Endothelial cell of umbilical vein (primary cell): ENCODE results near the gene XKR3. TPM values are rescaled to one million over a fixed set of nuclear protein-coding genes. Genes with fewer than 3 reads are reported as not detected.

Experiments
- BruUV-seq: library from RNA; stranded (reverse); fragments of 400-500 nt; replicated peaks from 2 replicates; lab custom pipeline; 2021; lab: Mats Ljungman, UMichigan
- CTCF ChIA-PET: fragments of 300-600, 350-600 bp; sonication (Branson Sonifier 250); formaldehyde crosslinking; loops from one replicate; lab custom pipeline; 2021; ENCODE audit warnings: antibody characterized with exemption, inconsistent platforms; lab: Charles Lee
- POLR2A ChIA-PET: fragments of 300-600, 350-600 bp; sonication (Branson Sonifier 250); formaldehyde crosslinking; loops from one replicate; lab custom pipeline; 2021; ENCODE audit warnings: antibody characterized with exemption, inconsistent platforms; lab: Charles Lee
- DNase-seq: peaks from one replicate; pipeline ENCODE4 v3.0.0-alpha.2; 2011; ENCODE audit warnings: low read depth, low spot score
- FAIRE-seq: peaks from 2 replicates; lab custom pipeline; 2011; peaks lifted over from hg19 to GRCh38; lab: Jason Lieb, UNC
- H2AFZ ChIP-seq: 2 replicates; pipeline ENCODE4 v1.6.0; 2012; ENCODE audit warnings: low read depth, low read length, control low read depth, inconsistent platforms
- H3K27ac ChIP-seq: 2 replicates; pipeline ENCODE4 v1.5.1; 2011; ENCODE audit warnings: low read depth, mild to moderate bottlenecking, control low read depth, low read length, moderate library complexity; ENCODE audit not compliant: insufficient read depth
- H3K27me3 ChIP-seq, 2 experiments: 2 replicates each; pipeline versions ENCODE4 v1.6.0 to v1.6.1; 2011; ENCODE audit warnings: low read length in 2 of 2, mixed read lengths in 1 of 2; ENCODE audit not compliant: control insufficient read depth in 2 of 2, insufficient read depth in 2 of 2
- H3K36me3 ChIP-seq, 2 experiments: 2 replicates in 1 of 2; 3 replicates in 1 of 2; pipeline ENCODE4 v1.5.1; 2011; ENCODE audit warnings: low read length in 2 of 2, mild to moderate bottlenecking in 1 of 2, moderate library complexity in 1 of 2; ENCODE audit not compliant: control insufficient read depth in 2 of 2, insufficient read depth in 2 of 2; ENCODE audit errors: extremely low read depth in 1 of 2
- H3K4me1 ChIP-seq: 3 replicates; pipeline ENCODE4 v1.5.1; 2011; ENCODE audit warnings: mild to moderate bottlenecking, low read length; ENCODE audit not compliant: control insufficient read depth, insufficient read depth; ENCODE audit errors: extremely low read depth
- H3K4me2 ChIP-seq: 2 replicates; pipeline ENCODE4 v1.6.1; 2011; ENCODE audit warnings: low read length, control low read depth, mixed read lengths; ENCODE audit not compliant: insufficient read depth
- H3K4me3 ChIP-seq, 3 experiments: fragments of 200-600 bp in 1 of 3; sonication (generic), shearing (Covaris generic) in 1 of 3; replicated peaks in 1 of 3; 2 replicates each; pipeline ENCODE4 v1.5.1; 2011 to 2016; ENCODE audit warnings: control low read depth in 3 of 3, low read length in 3 of 3, mild to moderate bottlenecking in 2 of 3, inconsistent platforms in 1 of 3, low read depth in 1 of 3, moderate library complexity in 1 of 3; ENCODE audit not compliant: insufficient read depth in 1 of 3
- H3K79me2 ChIP-seq: 2 replicates; pipeline ENCODE4 v1.6.0; 2012; ENCODE audit warnings: low read length, inconsistent platforms; ENCODE audit not compliant: control insufficient read depth, insufficient read depth
- H3K9ac ChIP-seq: replicated peaks from 2 replicates; pipeline ENCODE3; 2011; ENCODE audit warnings: low read length, control low read depth; ENCODE audit not compliant: insufficient read depth; ENCODE audit errors: extremely low read depth
- H3K9me1 ChIP-seq: replicated peaks from 3 replicates; pipeline ENCODE4 v1.6.0; 2011; ENCODE audit warnings: mild to moderate bottlenecking, low read length; ENCODE audit not compliant: control insufficient read depth, insufficient read depth; ENCODE audit errors: extremely low read depth
- H3K9me3 ChIP-seq: replicated peaks from 2 replicates; pipeline ENCODE4 v1.5.1; 2012; ENCODE audit warnings: low read length, inconsistent platforms; ENCODE audit not compliant: control insufficient read depth, insufficient read depth
- H4K20me1 ChIP-seq: replicated peaks from 2 replicates; pipeline ENCODE3; 2011; ENCODE audit warnings: mild to moderate bottlenecking, low read length; ENCODE audit not compliant: control insufficient read depth, insufficient read depth; ENCODE audit errors: extremely low read depth
- CTCF ChIP-seq, 2 donors: IDR thresholded peaks; 1 replicate in 1 of 2; 2 replicates in 1 of 2; pipeline ENCODE4 v1.5.1; 2011; ENCODE audit warnings: low read length in 2 of 2, mild to moderate bottlenecking in 2 of 2, moderate library complexity in 2 of 2, control low read depth in 1 of 2, inconsistent platforms in 1 of 2, low read depth in 1 of 2; ENCODE audit not compliant: insufficient read depth in 1 of 2; ENCODE audit errors: extremely low read depth in 1 of 2
- EZH2 ChIP-seq: IDR thresholded peaks from 2 replicates; pipeline ENCODE4 v1.6.1; 2012; ENCODE audit warnings: borderline replicate concordance, low read depth, mild to moderate bottlenecking, moderate library complexity, low read length, inconsistent platforms; ENCODE audit not compliant: severe bottlenecking
- FOS ChIP-seq: IDR thresholded peaks from 2 replicates; pipeline ENCODE4 v1.6.1; 2011; ENCODE audit warnings: mild to moderate bottlenecking, low read length, moderate library complexity, borderline replicate concordance; ENCODE audit not compliant: insufficient read depth
- GATA2 ChIP-seq: IDR thresholded peaks from 2 replicates; pipeline ENCODE4 v1.7.0; 2011; ENCODE audit warnings: low read depth, mild to moderate bottlenecking, moderate library complexity, mixed read lengths, low read length; ENCODE audit not compliant: insufficient read length, insufficient read depth
- JUN ChIP-seq: IDR thresholded peaks from 2 replicates; pipeline ENCODE4 v1.6.1; 2011; ENCODE audit warnings: borderline replicate concordance, low read depth; ENCODE audit not compliant: insufficient read length, insufficient read depth
- MAX ChIP-seq: IDR thresholded peaks from 2 replicates; pipeline ENCODE4 v1.6.1; 2011; ENCODE audit not compliant: insufficient read depth, insufficient read length
- MYC ChIP-seq: IDR thresholded peaks from one replicate; pipeline ENCODE4 v1.6.1; 2011; ENCODE audit warnings: mild to moderate bottlenecking, low read depth, low read length
- POLR2A ChIP-seq: IDR thresholded peaks from 2 replicates; pipeline ENCODE4 v1.6.1; 2012; ENCODE audit warnings: low read depth, mild to moderate bottlenecking, control low read depth, low read length
- POLR2AphosphoS5 ChIP-seq: IDR thresholded peaks from 2 replicates; pipeline ENCODE4 v1.6.1; 2012; ENCODE audit warnings: low read depth, mild to moderate bottlenecking, control low read depth, low read length, moderate library complexity; ENCODE audit not compliant: insufficient read depth
- dilution Hi-C: fragments of 300-500 bp; cut with MboI; formaldehyde crosslinking; loops from one replicate; pipeline ENCODE4 v1.15.0; 2019; ENCODE audit warnings: low sequenced_read_pairs; ENCODE audit not compliant: extremely low pct_ligation_motif_present
- intact Hi-C: fragments of 100-400 bp; cut with micrococcal nuclease; formaldehyde crosslinking; loops from one replicate; pipeline ENCODE4 v1.10.0; 2022
- polyA plus RNA-seq, 4 experiments: library from polyadenylated mRNA; depleted of rRNA in 3 of 4; stranded (reverse) in 3 of 4; unstranded in 1 of 4; fragments of >200 nt; gene quantifications; 2 replicates each; pipeline versions ENCODE4 v1.2.1 to v1.2.3, GENCODE V29; 2011 to 2012; ENCODE audit warnings: missing spikeins in 1 of 4
- total RNA-seq: library from RNA; stranded (reverse); gene quantifications from 2 replicates; pipeline ENCODE4 v1.2.3, GENCODE V29; 2021

Gene XKR3
- total and polyA plus RNA-seq, 2 donors (not counting 3 experiments of a cell fraction or from before 2014, with no cell fraction given): not detected

GRCh38 chr22:16845465-16845864 is 20.3 kb upstream of the XKR3 start:
- peaks cover 6% of the 10 kb centered on the region for H3K9me3 ChIP-seq
- H3K4me2 ChIP-seq: no peak overlapping the region
- no TSS peak for BruUV-seq
- no peak overlapping the region for H3K4me3 ChIP-seq
- CTCF ChIA-PET: no interaction called here
- POLR2A ChIA-PET: no interaction called here
- no peaks in the 10 kb centered on the region for H3K4me1 ChIP-seq
- TF ChIP-seq MAX: no peak
- no peak for TF ChIP-seq POLR2AphosphoS5
- TF ChIP-seq CTCF (IDR thresholded peaks at IDR 0.05; ENCODE audit: extremely low read depth in 1 of 2, insufficient read depth in 1 of 2, low read depth in 1 of 2, low read length in 2 of 2): no peak
- no peak for TF ChIP-seq GATA2
- no peak for TF ChIP-seq EZH2
- no peak for TF ChIP-seq JUN
- H4K20me1 ChIP-seq: no peaks in the 10 kb centered on the region
- no peak for FAIRE-seq
- no peak overlapping the region for H2AFZ ChIP-seq
- no peaks in the 10 kb centered on the region for H3K79me2 ChIP-seq
- no peak overlapping the region for H3K27ac ChIP-seq
- H3K36me3 ChIP-seq: no peaks in the 10 kb centered on the region
- no peaks in the 10 kb centered on the region for H3K27me3 ChIP-seq
- no peak for DNase-seq
- H3K9me1 ChIP-seq: no peaks in the 10 kb centered on the region
- intact Hi-C loops (no loop called here), dilution Hi-C loops (no loop called here)
- H3K9ac ChIP-seq: no peak overlapping the region

GRCh38 chr22:16844529-16844928 is 19.3 kb upstream of the XKR3 start:
- no peak overlapping the region for H3K27ac ChIP-seq
- H3K79me2 ChIP-seq: no peaks in the 10 kb centered on the region
- intact Hi-C loops (no loop called here), dilution Hi-C loops (no loop called here)
- ChIA-PET CTCF (no interaction called here), POLR2A (no interaction called here)
- H3K9me3 ChIP-seq: peaks cover 6% of the 10 kb centered on the region
- H3K4me3 ChIP-seq: no peak overlapping the region
- no peaks in the 10 kb centered on the region for H3K9me1 ChIP-seq
- no peaks in the 10 kb centered on the region for H4K20me1 ChIP-seq
- no TSS peak for BruUV-seq
- H2AFZ ChIP-seq: no peak overlapping the region
- H3K9ac ChIP-seq: no peak overlapping the region
- DNase-seq: no peak
- H3K4me1 ChIP-seq: no peaks in the 10 kb centered on the region
- no peak overlapping the region for H3K4me2 ChIP-seq
- no peak for FAIRE-seq
- H3K36me3 ChIP-seq: no peaks in the 10 kb centered on the region
- TF ChIP-seq MAX: no peak
- TF ChIP-seq GATA2: no peak
- no peak for TF ChIP-seq POLR2AphosphoS5
- TF ChIP-seq FOS: no peak
- TF ChIP-seq JUN: no peak
- TF ChIP-seq CTCF (IDR thresholded peaks at IDR 0.05; ENCODE audit: extremely low read depth in 1 of 2, insufficient read depth in 1 of 2, low read depth in 1 of 2, low read length in 2 of 2): no peak
- no peak for TF ChIP-seq MYC
- no peak for TF ChIP-seq EZH2
- TF ChIP-seq POLR2A: no peak
- no peaks in the 10 kb centered on the region for H3K27me3 ChIP-seq
